Dedifferentiated amniotic fluid mesenchymal stem cell (primary cell): ENCODE measurements around the gene ELMO1.

Source experiments
- DNase-seq: peaks from one replicate; pipeline ENCODE4 v3.0.0-alpha.2; 2016; ENCODE audit errors: extremely low spot score

The ELMO1 gene

GRCh38 chr7:37368540-37368939, 80.1 kb downstream of the ELMO1 start:
- DNase-seq = no peak

GRCh38 chr7:37367010-37367409, 81.7 kb downstream of the ELMO1 start:
- DNase-seq = no peak

DNA sequence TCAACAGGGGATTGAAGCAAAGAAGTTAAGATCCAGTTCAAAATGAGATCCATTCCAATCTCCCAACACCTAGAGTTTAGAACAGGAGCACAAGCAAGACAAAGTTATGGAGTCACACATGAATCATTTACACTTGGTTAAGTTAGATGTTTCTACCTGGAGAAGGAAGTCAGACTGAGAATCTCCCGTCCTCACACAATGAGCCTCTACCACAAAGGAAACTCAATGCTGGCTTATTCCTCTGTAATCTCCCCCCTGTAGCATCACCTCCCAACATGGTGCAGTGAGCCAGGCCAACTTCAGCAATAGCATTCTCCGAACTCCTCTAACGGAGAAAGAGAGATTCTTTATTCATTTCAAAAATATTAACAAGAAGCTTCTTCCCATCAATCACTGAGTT, 82.2 kb downstream of the ELMO1 start:
- no peak for DNase-seq

DNA sequence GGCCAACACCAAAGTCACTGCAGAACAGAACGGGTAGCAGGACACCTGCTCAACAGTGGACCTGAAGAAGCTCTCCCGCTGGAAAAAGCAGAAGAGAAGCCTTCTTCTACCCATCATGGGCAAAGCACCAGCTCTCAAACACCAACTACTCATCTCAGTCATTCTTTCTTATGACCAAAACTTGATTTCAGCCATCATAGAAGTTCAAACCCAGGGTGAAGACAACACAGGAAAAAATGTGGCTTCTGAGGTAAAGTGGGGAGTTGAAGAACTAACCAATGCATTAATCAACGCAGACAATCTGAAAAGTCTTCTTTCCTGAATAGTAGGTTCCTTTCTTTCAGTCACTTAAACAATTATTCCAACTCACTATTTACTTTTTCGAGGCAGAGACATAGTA, 83.3 kb downstream of the ELMO1 start:
- DNase-seq = no peak

- no peak for DNase-seq
These were observed 83.8 kb downstream of the ELMO1 start for GRCh38 chr7:37364856-37365255.

DNA sequence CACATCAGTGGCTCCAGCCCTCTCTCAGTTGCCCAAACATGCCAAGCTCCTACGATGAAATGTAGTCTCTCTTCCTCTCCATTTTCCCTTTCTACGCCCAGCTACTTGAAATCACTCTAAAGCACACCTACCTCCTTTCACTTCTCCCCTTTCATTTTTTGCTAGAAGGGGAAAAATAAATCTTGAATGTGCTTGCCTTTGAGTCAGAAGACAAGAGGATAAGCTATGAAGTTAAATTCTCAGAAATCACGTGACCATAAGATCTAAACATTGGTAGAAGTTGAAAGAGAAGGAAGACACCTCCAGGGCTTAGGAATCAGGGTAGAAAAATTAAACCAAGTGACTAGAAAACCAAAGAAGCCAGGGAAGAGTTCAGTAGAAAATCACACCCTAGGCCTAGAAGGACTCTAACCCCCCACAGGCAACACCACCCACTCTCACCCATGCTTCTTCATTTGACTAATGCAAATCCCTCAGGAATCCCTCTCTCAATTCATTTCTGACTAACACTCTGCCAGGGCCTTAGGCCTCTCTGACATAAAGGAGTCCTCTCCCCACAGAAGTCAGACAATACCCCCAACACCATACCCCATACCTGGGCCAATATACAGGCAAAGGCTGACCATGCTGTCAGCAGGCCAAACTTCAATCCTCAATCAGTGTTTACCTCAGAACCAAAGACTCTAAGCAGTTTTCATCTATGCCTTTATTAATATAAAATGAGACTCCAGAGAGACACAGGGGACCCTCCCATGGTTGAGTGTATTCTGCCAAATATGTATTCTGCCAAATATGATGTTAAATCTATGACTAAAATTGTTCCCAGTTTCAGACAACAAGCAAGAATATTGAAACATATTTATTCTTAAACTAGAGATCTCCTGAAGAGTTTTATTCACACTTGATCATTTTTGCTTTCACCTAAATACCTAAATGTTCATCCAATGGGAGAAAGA, 84.8 kb downstream of the ELMO1 start:
- DNase-seq = no peak

GRCh38 chr7:37362802-37363201, 85.9 kb downstream of the ELMO1 start:
- no peak for DNase-seq

GRCh38 chr7:37360484-37360883, 88.2 kb downstream of the ELMO1 start:
- no peak for DNase-seq

DNA sequence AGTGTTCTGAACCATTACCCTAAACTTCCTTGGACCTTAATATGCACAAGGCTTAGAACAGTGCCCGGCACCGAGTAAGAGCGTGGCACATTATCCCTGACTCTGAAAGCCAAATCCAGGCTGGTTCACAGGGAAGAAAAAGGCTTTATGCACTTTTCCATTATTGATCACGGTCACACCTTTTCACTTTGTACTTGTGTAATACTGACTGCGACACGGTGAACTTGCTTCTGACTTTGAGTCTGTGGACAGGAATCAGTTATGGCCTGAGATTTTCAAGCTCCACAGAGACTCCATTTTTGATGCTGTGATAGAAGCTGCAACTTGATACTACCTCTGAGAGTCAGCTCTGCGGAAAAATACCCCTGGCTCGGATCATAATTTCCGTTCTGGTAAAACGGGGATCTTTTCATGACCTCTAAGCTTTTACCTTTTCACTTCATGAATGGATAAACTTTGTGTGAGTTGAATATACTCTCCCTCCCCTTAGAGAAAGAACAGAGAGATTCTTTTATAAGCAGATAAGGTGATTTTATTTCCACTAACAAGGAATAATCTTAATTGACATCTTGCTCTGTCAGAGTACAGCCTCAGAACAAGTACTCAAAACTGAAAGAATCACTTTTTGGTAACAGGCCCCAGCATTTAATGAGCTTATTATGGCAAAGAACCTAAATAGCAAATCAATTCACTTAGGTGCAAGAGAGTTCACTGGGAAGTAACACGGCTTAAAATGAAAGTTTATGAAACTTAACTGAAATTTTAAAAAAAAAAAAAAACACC, 88.8 kb downstream of the ELMO1 start:
- DNase-seq = no peak

DNA sequence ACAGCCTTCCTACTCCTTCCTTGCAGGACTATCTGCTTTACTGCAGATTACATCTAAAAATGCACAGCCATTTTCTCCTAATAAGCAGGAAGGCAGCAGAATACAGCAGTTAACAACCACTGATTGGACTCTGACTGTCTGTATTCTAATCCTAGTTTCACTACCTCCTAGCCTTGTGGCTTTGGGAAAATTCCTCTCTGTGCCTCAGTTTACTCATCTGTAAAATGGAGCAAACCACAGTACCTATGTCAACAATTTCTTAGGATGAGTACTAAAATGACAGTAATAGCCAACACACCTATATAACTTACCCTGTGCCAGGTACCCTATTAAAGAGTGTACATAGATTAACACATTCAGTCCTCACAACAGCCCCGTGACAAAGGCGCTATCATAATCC, 89.5 kb downstream of the ELMO1 start:
- no peak for DNase-seq

GRCh38 chr7:37357637-37357996, 91.0 kb downstream of the ELMO1 start:
- DNase-seq = no peak

GRCh38 chr7:37356911-37357636, 91.6 kb downstream of the ELMO1 start:
- DNase-seq = no peak

- DNase-seq = no peak
These were observed 94.0 kb downstream of the ELMO1 start for GRCh38 chr7:37354656-37355131.

GRCh38 chr7:37353949-37354655, 94.6 kb downstream of the ELMO1 start:
- no peak for DNase-seq

DNA sequence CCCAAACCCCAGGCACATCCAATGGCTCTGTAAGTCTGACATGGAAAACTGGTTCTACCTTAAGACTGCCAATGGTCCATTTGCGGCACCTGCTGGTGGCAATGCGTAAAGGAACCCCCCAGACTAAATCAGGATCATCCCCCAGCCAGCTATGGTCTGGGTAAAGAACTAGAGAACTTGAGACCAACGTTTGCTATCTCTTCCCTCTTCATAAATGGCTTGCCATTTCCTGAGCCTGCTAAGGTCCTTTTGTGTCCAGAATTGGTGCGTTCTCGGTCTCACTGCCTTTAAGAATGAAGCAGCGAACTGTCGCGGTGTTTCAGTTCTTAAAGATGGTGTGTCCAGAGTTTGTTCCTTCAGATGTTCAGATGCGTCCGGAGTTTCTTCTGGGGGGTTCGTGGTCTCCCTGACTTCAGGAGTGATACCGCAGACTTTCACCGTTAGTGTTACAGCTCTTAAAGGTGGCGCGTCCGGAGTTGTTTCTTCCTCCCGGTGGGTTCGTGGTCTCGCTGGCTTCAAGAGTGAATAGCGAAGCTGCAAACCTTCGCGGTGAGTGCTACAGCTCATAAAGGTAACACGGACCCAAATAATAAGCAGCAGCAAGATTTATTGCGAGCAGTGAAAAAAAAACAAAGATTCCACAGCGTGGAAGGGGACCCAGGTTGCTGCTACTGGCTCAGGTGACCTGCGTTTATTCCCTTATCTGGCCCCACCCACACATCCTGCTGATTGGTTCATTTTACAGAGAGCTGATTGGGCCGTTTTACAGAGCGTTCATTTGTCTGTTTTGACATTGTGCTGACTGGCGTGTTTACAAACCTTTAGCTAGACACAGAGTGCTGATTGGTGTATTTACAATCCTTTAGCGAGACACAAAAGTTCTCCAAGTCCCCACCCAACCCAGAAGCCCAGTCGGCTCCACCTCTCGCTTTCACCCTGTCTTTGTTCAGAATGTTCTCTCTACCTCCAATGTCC, 95.4 kb downstream of the ELMO1 start:
- no peak for DNase-seq

GRCh38 chr7:37352251-37352880, 96.3 kb downstream of the ELMO1 start:
- DNase-seq = no peak

DNA sequence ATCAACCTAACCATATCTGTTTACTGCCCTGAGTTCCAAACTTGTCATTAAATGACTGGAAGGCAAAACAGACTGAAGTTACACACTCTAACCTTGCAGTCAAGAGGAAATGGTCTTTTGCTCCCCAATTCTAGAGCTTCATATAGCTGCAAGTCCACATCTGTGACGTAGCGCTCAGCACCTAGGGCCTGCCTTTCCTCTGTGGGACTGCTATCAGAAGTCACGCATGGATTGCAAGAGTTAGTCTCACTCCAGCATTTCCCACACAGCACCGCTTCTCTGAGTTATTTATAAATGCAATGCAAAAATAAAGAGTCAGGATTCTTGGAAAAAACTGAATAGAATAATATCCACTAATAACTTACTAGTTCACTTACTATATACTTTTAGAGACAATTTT, 96.9 kb downstream of the ELMO1 start:
- DNase-seq = no peak

DNA sequence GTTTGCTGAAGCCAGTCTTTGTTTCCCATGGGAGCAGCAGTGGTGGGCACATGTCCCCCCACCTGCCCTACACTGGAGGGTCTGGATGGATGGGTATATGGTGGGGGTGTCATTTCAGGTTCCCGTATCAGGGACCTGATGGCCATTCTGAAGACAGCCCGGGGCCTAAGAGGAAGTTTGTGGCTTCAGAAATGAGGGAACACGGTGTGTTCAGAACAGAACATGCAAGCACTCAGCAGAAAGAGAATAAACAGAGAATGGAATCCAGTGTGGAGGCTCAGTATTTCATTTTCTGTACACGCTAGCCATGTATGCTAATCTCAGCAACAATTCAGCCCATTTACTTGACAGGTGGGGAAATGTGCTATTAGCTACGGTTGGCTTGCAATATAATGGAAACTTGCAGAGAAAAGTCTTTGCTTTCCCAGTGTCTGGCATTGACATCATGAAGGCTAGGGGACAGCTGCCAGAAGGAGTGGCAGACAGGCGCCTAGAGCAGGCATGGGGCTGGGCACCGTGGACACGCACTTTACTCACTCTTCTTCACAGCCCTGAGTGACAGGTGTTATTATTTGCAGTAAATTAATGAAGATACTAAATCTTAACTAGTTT, 98.6 kb downstream of the ELMO1 start:
- no peak for DNase-seq

DNA sequence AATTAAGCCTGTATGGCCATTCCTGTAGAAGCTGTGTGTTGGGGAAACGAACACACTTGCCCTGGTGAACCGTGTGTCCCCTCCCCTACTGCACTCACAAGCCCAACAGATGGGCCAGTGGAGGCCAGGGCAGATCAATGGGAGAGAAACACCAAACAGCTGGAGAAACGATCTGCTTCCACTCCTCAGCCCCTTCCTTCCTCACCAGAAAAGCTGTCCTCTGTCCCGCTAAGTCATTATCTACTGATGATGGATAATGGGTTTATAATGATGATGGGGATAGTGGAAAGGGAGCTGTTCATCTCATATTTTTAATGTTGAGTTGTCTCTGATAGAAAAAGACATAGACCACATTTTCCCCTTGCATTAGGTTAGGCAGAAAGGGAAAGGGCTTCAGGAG, 99.7 kb downstream of the ELMO1 start:
- DNase-seq = no peak
